GM23248 (cell line): ENCODE results near the gene FAM118A.

ENCODE experiments used
- EZH2 ChIP-seq: fragments of 200-600 bp; sonication (generic); IDR thresholded peaks from 2 replicates; pipeline ENCODE4 v1.6.1; 2018; ENCODE audit warnings: antibody characterized with exemption, mild to moderate bottlenecking; ENCODE audit not compliant: insufficient read depth, poor library complexity, severe bottlenecking
- EZH2phosphoT487 ChIP-seq: fragments of 200-600 bp; sonication (generic); IDR thresholded peaks from 2 replicates; pipeline ENCODE4 v1.6.1; 2018; ENCODE audit warnings: antibody characterized with exemption, moderate library complexity, mild to moderate bottlenecking, low read depth; ENCODE audit not compliant: insufficient read depth

- no peak for TF ChIP-seq EZH2phosphoT487
- TF ChIP-seq EZH2, result no peak
Measured at GRCh38 chr22:45320357-45320976, 10.7 kb downstream of the FAM118A start.
